ENCODE data around the gene PIP5K1C.

DNA sequence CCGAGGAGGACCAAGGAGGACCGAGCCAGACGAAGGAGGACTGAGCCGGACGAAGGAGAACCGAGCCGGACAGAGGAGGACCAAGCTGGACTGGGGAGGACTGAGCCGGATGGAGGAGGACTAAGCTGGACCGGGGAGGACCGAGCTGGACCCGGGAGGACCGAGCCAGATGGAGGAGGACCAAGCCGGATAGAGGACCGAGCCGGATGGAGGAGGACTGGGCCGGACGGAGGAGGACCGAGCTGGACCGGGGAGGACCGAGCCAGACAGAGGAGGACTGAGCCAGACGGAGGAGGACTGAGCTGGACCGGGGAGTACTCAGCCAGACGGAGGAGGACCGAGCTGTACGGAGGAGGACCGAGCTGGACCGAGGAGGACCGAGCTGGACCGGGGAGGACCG lies 3.2 kb downstream of the PIP5K1C start:
- TF ChIP-seq POLR2AphosphoS5 (IDR thresholded peaks at IDR 0.05) = no peak
- TF ChIP-seq, protein P1, sequence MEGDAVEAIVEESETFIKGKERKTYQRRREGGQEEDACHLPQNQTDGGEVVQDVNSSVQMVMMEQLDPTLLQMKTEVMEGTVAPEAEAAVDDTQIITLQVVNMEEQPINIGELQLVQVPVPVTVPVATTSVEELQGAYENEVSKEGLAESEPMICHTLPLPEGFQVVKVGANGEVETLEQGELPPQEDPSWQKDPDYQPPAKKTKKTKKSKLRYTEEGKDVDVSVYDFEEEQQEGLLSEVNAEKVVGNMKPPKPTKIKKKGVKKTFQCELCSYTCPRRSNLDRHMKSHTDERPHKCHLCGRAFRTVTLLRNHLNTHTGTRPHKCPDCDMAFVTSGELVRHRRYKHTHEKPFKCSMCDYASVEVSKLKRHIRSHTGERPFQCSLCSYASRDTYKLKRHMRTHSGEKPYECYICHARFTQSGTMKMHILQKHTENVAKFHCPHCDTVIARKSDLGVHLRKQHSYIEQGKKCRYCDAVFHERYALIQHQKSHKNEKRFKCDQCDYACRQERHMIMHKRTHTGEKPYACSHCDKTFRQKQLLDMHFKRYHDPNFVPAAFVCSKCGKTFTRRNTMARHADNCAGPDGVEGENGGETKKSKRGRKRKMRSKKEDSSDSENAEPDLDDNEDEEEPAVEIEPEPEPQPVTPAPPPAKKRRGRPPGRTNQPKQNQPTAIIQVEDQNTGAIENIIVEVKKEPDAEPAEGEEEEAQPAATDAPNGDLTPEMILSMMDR (IDR thresholded peaks at IDR 0.05) = no peak
- TF ChIP-seq POLR2A (IDR thresholded peaks at IDR 0.05) = no peak
